Mesothelial cell of epicardium (in vitro differentiated cells): Measurements from ENCODE around the gene PRAF2. TPM values are rescaled to one million over a fixed set of nuclear protein-coding genes. Genes with fewer than 3 reads are reported as not detected.
A peak's percentile ranks its signal among the peaks of the same experiment; 100 is the strongest.

Experiments
- DNase-seq, 2 experiments: peaks; one replicate each; pipeline ENCODE4 v3.0.0; 2021; ENCODE audit warnings: low spot score in 2 of 2; ENCODE audit not compliant: unreplicated experiment in 2 of 2
- H3K27ac Mint-ChIP-seq: 2 replicates; pipeline ENCODE4 v1.8.0; 2021; ENCODE audit warnings: mixed read lengths
- H3K27me3 Mint-ChIP-seq: 2 replicates; pipeline ENCODE4 v1.8.0; 2021; ENCODE audit warnings: low read depth, mixed read lengths
- H3K36me3 Mint-ChIP-seq: 2 replicates; pipeline ENCODE4 v1.8.0; 2021; ENCODE audit warnings: mixed read lengths
- H3K4me1 Mint-ChIP-seq: 2 replicates; pipeline ENCODE4 v1.8.0; 2021; ENCODE audit warnings: mixed read lengths
- H3K4me3 Mint-ChIP-seq: 2 replicates; pipeline ENCODE4 v1.8.0; 2021; ENCODE audit warnings: mild to moderate bottlenecking, moderate library complexity, mixed read lengths
- H3K9me3 Mint-ChIP-seq: 2 replicates; pipeline ENCODE4 v1.8.0; 2021; ENCODE audit warnings: mixed read lengths
- CTCF ChIP-seq: fragments of 200-600 bp; sonication (generic); IDR thresholded peaks from one replicate; pipeline ENCODE4 v1.5.0; 2021; ENCODE audit warnings: antibody characterized with exemption; ENCODE audit not compliant: unreplicated experiment
- total RNA-seq: library from RNA; stranded (reverse); gene quantifications from 3 replicates; pipeline ENCODE4 v1.2.1, GENCODE V29; 2021

The PRAF2 gene
- total RNA-seq, 1 donor from 2014 or later, result 31.7 TPM

- Mint-ChIP-seq H3K27ac (no peak overlapping the region), H3K36me3 (peaks cover 9% of the 10 kb centered on the region), H3K9me3 (no peaks in the 10 kb centered on the region), H3K4me3 (no peak overlapping the region), H3K27me3 (no peaks in the 10 kb centered on the region), H3K4me1 (peaks cover 5% of the 10 kb centered on the region)
- no peak for TF ChIP-seq CTCF
- no peak for DNase-seq
These were observed 12.3 kb downstream of the PRAF2 start for GRCh38 chrX:49061490-49061889.

GRCh38 chrX:49060914-49061313, 12.9 kb downstream of the PRAF2 start:
- peaks cover 9% of the 10 kb centered on the region for H3K36me3 Mint-ChIP-seq
- H3K4me1 Mint-ChIP-seq, result peaks cover 7% of the 10 kb centered on the region
- no peaks in the 10 kb centered on the region for H3K9me3 Mint-ChIP-seq
- no peak for TF ChIP-seq CTCF
- no peak for DNase-seq
- no peak overlapping the region for H3K4me3 Mint-ChIP-seq
- no peaks in the 10 kb centered on the region for H3K27me3 Mint-ChIP-seq
- H3K27ac Mint-ChIP-seq, result peak overlapping the region; percentile 79

GRCh38 chrX:49059681-49060085, 14.1 kb downstream of the PRAF2 start:
- Mint-ChIP-seq H3K27me3 (no peaks in the 10 kb centered on the region), H3K9me3 (no peaks in the 10 kb centered on the region)
- no peak for DNase-seq

GRCh38 chrX:49059201-49059600, 14.6 kb downstream of the PRAF2 start:
- peak overlapping the region; percentile 94 for H3K27ac Mint-ChIP-seq
- TF ChIP-seq CTCF, result no peak
- H3K9me3 Mint-ChIP-seq, result peaks cover 4% of the 10 kb centered on the region
- H3K4me1 Mint-ChIP-seq, result peaks cover 24% of the 10 kb centered on the region
- H3K27me3 Mint-ChIP-seq, result no peaks in the 10 kb centered on the region
- H3K4me3 Mint-ChIP-seq, result peak overlapping the region; percentile 75
- DNase-seq, result no peak
- H3K36me3 Mint-ChIP-seq, result peaks cover 7% of the 10 kb centered on the region

More at GRCh38 chrX:49059681-49060085, 14.1 kb downstream of the PRAF2 start:
- Mint-ChIP-seq H3K4me1 (peaks cover 19% of the 10 kb centered on the region), H3K4me3 (peak overlapping the region; percentile 75), H3K27ac (peak overlapping the region; percentile 94), H3K36me3 (peaks cover 8% of the 10 kb centered on the region)
- TF ChIP-seq CTCF, result no peak

GRCh38 chrX:49058794-49059193, 15.0 kb downstream of the PRAF2 start, which contains the start of gene CCDC120:
CCDC120 (plus strand) TSS chrX:49058999; CDS start chrX:49062042, 3,043 bp downstream.
- Mint-ChIP-seq H3K36me3 (peaks cover 7% of the 10 kb centered on the region), H3K4me1 (peaks cover 27% of the 10 kb centered on the region), H3K27me3 (no peaks in the 10 kb centered on the region), H3K4me3 (peak within 1 kb of the TSS; percentile 75), H3K27ac (peak within 1 kb of the TSS; percentile 94), H3K9me3 (peaks cover 7% of the 10 kb centered on the region)
- DNase-seq, result no peak
- no peak for TF ChIP-seq CTCF
